ENCODE data around the gene SPSB3.
A peak's percentile ranks its signal among the peaks of the same experiment; 100 is the strongest.
"Not testable (repeated sequence)": the region's sequence is repeated elsewhere in the genome, so short reads cannot be mapped to it uniquely, and the experiment has no call there.

The SPSB3 gene

DNA sequence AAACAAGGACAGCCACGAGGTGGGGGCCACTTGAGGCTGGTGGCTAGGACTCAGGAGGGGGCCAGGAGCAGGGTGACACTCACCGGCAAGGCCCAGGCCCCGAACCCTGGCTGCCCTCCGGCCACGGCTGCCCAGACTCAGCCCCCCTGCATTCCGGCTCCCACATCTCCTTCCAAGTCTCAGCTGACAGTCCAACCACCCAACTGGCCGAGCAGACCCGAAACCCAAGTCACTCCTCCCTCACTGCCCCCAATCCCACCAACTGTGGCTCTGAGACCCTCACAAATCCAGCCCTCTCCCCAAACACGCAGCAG is 34.9 kb upstream of the SPSB3 start:
- DNase-seq: no peak

DNA sequence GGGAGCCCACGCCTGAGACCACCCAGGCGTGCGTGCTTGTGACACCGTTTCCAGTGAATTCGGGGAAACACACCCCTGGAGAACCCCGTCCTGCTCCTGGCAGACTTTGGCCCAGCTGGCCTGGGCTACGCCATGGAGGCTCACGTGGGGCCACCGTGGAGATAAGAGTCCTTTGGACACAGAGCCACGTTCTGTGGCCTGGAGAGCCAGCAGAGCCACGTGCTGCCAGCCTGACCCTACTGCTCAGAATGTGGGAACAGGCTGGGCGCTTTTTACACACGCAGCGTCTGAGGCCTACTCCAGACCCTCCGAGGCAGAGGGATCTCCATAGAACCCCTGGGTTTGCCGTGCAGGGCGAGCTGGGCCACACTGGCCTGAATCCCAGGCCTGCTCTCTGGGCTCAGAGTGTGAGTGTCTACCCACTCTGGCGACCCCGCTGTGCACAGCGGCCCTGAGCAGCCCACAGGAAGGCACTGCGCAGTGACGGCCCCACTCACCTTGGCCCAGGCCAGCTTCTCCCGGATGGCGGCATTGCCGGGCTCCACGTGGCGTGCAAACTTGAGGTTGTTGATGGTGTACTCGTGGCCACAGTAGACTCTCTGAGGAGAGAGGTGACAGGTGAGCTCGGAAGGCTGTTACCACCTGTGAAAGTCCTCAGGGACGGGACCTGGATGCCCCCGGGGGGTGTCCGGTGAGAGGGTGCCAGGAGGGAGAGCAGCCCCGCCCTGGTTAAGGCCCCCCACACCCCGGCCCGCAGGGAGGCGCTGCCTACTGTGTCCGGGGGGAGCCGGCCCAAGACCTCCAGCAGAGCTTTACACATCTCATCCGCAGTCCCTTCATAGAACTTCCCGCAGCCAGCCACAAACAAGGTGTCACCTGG is 34.3 kb upstream of the SPSB3 start:
- DNase-seq: no peak

DNA sequence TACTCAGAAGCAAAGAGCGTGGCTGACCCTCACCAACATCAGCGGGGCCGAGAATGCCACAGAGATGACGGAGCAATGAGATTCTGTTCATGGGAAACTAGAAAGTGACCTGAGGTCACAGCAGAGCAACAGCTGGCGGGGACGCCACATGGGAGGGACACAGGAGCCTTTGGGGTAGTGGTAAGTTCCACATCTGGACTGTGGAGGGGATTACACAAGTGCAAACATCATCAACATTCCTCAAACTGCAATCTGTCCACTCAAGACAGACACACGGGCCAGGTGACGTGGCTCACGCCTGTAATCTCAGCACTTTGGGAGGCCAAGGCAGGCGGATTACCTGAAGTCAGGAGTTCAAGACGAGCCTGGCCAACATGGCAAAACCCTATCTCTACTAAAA is 33.1 kb upstream of the SPSB3 start:
- DNase-seq: no peak

DNA sequence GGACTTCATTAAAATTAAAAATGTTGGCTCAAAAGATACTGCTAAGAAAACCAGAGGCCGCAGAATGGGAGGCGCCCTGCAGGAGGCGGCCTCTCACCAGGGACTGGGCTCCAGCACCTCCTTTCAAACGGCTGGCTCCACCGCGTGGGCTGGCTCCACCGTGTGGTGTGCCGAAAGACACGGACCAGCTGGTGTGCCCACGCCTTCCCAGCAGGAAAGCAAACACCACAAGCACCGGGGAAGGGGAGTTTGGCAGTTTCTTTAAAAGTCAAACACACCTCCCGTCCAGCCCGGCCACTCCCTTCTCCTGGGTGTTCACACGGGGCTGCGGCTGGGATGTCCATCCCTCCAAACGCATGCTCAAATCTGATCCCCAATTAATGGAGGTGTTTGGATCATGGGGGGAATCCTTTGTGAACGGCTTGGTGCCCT is 30.4 kb upstream of the SPSB3 start:
- peak in 6 of 51 donors; percentile 2 to 23 (median 11) for DNase-seq

DNA sequence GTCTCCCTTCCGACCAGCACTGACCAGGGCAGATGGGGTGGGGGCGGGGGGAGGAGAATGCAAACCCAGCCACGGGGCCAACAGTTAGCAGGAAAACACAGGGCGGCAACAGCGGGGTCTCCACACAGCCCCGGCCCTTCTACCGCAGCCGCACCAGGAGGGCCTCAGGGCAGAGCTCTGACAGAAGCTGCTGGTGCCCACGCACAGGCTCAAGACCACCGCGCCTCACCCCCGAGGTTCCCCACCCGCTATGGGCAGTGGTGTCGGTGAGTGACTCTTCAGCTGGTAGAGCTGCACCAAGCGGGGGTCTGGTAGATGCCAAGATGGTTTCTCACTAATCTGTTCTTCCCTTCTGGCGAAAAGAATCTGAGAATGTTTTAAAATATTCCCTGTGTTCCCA is 28.2 kb upstream of the SPSB3 start:
- DNase-seq: no peak

DNA sequence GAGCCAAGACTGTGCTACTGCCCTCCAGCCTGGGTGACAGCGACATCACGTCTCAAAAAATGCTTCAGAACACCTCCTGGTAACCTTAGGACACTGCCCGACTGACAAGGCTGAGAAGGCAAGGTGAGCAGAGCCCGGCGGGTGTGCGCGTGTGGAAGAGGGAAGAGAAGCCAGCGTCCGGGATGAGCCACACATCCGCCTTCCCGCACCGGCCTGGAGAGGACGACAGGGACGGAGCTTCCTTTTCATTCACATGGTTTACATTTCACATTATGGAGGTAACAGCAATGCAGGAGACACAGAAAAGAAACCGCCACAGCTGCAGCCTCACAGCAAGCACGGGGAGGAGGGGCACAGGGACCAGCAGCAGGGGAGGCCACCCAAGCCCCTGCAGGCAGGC is 27.7 kb upstream of the SPSB3 start:
- no peak for DNase-seq

DNA sequence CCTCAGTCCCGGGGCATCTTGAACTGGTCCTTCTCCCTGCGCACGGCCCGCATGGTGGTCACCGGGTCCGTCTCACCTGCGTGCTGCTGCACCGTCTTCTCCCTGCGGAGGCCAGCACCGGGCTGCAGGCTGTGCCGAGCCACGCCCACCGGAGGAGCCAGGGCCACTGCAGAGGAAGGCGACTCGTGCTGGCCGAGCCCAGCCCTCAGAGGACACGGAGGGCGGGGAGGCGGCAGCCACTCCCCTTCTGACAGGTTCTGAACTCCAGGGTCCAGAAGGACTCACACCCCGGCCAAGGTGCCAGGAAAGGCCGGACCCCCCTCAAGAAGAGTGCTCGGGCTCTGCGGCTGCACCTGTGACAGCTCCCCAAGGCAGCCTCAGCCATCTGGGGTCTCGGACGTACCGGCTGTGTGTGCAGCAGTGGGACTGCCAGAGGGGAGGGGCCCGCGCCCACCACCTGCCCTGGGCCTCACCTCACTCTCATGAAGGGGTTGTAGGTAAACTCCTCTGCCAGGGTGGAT is 27.0 kb upstream of the SPSB3 start:
- DNase-seq: no peak

DNA sequence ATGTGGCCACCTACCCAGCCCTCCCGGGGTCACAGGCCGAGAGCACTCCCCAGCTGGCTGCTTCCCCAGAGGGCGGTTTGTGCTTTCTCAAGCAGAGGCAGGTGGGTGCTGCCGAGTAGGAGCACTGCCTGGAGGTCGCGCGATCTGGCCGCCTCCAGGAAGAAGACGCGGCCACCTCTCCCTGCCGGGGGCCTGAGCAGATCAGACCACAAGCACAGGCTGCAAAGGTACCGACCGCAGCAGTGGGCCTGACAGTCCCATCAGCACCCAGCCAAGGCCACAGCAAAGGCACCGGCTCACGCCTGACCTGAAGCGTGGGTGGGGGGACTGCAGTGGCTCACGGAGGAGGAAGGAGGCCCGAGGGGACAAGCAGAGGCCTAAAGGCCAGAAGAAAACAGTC is 26.3 kb upstream of the SPSB3 start:
- DNase-seq: no peak

DNA sequence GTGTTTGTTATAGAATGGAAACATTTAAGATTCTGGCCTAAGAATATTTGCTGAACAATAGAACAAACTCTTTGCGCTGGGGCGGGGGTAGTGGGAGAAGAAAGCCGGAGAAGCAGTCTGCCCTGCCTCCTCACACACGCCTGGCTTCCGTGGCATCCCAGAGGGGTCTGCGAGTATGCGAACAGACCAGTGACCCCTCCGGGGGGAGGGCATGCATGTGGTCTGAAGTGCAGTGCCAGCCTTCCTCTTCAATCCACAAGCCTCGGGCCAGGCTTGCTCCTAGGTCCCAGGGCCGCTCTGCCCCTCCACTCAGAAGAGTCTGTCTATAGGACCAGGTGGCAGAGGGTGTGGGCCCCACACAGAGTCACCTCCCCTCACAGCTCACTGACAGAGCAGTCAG is 25.3 kb upstream of the SPSB3 start:
- no peak for DNase-seq

DNA sequence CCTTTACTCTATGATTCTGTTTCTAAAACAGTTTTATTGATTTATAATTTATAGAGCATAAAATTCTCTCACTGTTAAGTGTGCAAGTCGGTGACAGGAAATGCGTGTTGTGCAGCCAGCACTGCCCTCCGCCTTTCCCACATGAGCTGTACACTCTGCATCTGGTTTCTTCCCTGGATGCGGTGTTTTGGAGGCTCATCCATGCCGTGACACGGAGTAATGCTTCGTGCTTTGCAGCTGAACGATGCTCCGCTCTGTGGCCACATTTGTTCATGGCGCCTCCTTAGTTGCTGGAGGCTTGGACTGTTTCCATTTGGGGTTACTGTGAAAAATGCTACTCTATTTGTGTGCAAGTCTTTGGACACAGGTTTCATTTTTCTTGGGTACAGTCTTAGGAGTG is 18.3 kb upstream of the SPSB3 start:
- no peak for DNase-seq

DNA sequence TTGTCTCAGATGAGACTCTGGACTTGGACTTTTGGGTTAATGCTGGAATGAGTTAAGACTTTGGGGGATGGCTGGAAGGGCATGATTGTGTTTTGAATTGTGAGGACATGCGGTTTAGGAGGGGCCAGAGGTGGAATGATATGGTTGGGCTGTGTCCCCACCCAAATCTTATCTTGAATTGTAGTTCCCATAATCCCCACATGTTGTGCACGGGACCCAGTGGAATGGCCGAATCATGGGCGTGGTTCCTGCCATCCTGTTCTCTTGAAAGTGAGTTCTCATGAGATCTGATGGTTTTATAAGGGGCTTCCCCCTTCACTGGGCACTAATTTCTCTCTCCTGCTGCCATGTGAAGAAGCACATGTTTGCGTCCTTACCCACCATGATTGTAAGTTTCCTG is 16.9 kb upstream of the SPSB3 start:
- DNase-seq: not testable (repeated sequence)

DNA sequence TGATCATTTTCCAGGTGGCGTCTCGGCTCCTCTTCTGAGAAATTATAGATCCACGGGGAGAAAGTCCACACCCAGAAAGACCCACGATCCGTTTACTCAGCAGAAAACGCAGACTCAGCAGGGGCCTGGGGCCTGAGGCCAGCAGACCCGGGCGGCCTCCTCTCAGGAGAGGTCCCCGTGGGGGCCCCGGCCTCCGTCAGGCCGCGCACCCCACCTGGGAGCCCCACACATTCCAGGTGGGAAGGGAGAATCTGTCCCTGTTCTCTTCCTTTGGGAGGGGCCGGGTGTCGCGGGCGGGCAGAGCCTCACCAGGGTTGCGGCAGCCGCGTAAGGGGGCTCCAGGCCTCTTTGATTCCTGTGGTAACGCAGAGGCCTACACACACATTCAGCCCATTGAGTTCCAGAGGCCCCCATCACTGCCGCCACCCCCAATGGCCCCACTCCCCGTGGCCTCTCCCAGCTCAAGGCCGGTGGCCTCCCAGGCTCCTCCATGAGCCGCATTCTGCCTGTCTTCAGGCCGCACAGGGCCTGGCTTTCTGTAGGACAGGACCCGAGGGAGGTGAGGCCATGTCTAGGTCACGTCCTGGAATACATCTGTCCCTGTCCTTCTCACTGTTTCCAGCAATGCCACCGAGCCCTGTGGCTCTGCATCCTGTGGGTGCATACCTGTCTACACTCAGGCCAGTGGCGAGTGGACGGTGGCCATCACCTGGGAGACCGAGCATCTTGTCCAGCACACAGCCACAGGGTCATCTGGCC is 12.7 kb upstream of the SPSB3 start:
- no peak for DNase-seq

DNA sequence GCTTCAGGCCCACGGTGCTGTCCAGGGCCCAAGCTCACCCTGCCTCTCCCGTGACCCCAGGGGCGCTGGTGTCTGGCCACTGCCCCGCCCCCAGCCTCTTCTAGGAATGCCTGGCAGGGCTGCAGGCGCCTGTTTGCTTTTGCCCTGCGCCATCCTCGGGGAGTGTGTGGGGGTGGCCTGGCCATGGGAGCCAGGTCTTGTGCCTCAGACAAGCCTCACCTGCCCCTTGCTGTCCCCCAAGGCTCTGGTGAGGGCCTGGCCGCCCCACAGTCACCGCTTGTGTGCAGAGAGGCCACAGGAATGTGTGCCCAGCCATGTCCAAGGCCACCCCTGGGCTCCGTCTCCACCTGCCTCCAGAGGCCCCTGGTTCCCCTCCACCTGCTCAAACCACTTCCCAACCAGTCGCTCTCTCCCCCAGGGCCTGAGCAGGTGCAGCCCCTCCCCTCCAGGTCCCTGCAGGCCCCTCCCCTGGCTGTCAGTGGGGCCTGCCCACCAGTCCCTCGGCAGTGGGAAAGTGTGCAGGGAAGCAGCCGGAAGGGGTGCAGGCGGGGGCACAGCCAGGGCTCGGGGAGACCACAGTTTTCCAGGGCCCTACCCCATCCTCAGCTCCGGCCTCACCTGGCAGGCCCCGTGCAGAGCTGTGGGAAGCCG is 12.0 kb upstream of the SPSB3 start:
- DNase-seq: no peak

DNA sequence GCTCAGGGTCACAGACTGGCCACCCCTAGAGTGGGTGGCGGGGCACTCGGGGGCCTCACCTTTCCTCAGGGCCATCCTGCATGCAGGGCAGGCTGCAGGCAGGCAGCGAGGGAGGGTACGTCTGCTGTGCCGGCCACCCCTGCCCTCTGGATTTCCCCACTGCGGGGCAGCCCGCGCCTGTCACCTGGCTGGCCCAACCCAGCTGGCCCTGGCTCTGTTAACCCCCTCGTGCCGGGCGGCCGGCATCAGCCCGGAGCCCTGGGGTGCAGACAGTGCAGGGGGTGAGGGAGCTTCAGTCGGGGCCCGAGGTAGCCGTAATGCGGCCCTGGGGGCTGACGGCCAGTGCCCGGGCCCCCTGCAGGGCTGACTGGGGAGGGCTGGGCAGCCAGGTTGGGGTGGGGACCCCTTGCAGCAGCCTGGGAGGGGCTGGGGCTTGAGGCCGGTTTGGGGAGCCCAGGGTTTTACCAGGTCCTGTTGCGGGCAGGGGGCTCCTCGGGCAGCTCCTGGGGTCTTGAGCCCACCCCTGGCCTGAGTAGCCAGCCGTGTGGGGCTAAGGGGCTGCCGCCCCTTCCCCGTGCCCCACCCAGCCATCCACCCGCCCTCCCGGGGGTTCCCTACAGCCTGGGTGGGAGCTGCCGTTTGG is 11.3 kb upstream of the SPSB3 start, which contains the start of gene IGFALS:
IGFALS (minus strand) TSS at position 128 of the 643 bp plus-strand sequence; CDS start at position 75, 53 bp downstream.
- no peak for DNase-seq

DNA sequence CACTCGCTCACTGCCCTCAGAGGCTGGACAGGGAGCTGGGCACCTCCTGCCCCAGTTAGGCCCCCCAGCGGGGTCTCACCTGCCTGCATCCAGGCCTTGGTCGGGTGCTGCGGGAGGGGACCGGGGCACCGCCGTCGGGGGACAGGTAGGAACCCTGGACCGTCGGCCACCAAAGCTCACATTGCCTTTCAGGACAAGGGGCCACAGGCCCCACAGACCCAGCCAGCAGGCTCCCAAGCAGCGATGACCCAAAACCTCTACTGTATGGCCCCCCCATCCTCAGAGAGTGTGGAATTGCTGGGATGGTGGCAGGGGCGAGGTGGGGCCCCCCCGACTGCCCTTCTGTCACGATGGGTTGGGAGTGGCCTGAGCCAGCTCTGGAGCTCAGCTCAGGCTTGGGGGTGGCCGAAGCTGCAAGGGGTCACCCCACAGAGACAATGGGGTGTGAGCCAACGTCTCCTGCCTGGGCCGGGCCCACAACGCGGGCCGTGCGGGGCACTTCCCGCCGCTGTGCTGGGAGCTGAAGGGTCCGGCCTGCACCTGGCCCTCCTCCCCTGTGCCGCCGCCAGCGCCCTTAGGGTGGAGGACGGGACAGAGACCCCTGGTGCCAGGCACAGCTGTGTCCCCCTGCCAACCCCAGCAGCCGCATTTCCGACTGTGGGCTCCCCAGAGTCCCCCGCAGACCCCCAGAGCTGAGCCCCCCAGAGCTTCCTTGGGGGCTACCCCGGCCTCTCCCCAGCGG is 10.6 kb upstream of the SPSB3 start:
- DNase-seq: no peak

DNA sequence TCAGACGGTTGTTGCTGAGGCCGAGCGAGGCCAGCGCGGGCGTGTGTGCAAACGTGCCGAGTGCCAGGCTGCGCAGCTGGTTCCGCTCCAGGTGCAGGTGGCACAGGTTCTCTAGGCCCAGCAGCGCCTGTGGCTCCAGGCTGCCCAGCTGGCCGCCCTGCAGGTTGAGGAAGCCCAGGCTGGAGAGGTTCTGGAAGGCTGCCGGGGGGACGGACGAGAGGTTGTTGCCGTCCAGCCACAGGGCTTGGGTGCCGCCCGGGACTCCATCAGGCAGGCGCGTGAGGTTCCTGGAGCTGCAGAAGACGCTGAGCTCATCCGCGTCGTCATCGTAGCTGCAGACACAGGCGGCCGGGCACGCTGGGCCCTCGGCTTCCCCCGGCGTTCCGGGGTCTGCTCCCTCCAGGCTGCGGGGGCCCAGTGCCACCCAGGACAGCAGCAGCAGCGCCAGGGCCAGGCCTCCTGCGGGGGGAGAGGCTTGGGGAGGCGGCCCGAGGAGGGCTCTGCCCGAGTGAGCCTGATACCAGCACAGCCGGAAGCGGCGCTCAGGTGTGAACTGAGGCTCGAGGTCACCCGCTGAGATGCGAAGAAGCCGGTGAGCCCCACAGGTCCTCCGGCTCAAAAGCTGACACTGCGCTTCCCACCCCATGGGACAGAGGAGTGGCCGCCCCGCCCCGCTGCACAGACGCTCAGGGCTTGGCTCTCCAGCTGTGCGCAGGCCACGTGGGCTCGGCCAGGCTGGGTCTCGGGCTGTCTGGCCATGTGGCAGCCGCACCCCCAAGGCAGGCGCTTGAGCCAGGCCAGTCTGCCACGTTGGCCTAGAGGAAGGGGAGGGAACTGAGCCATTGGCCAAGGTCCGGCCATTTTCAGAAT is 9.8 kb upstream of the SPSB3 start:
- no peak for DNase-seq

DNA sequence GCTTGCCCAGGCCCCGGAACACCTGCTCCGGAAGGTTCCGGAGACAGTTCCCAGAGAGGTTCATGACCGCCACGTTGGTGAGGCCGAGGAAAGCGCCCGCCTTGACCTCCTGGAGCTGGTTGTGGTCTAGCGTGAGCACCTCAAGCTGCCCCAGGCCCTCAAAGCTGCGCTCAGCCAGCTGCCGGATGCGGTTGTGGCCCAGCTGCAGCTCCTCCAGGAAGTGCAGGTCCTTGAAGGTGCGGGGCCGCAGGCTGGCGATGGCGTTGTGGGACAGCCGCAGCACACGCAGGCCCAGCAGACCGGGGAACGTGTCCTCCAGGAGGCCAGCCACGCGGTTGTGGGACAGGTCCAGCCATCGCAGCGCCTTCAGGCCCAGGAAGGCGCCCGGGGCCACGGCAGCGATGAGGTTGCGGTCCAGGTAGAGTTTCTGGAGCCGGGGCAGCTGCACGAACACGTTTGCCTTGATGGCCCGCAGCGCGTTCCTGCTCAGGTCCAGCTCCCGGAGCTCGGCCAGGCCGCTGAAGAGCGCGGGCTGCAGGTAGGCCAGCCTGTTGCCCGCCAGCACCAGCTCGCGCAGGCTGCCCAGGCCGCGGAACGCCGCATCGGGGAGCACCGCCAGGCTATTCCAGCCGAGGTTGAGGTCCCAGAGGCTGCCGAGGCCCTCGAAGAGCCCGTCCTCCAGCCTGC is 9.0 kb upstream of the SPSB3 start:
- no peak for DNase-seq

DNA sequence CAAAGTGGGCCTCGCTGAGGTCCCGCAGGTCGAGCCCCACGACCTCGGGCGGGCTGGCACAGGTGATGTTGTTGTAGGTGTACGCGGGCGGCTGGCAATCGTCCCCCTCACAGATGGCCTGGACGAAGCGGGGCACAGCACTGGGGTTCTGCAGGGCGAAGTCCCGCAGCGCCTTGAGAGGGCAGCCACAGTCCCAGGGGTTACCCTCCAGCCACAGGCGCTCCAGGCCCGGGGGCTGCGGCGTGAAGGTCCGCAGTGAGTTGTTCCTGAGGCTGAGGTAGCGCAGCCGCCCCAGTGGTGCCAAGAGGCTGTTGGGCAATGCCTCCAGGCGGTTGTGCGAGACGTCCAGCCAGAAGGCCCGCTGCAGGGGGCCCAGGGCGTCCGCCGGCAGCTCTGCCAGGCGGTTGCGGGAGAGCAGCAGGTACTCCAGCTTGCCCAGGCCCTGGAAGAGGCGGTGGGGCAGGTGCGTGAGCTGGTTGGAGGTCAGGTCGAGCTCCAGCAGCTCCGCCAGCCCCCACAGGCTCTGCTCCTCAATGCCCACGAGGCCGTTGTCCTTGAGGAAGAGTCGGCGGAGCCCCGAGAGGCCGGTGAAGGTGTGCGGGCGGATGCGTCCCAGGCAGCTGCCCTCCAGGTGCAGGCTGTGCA is 8.4 kb upstream of the SPSB3 start:
- no peak for DNase-seq

DNA sequence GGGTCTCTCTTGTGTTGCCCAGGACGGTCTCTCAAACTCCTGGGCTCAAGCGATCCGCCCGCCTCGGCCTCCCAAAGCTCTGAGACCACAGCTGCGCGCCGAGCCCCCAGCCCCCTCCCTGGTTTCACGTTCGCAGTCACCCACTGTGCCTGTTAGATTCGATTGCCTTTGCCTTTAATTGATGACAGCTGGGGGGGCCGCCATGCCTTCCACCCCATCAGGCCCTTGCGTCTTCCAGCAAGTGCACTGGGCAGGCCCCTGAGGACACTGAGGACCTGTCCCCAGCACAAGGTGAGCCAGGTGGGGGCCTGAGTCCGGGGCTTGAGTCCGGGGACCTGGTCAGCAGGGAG is 7.9 kb upstream of the SPSB3 start:
- DNase-seq: no peak
